ENCODE measurements around the gene FYN.

FYN gene

GRCh38 chr6:111710439-111710838 lies 162.8 kb downstream of the FYN start:
- no peak for DNase-seq
- WGBS (ENCODE audit: insufficient coverage): no CpG with 5 or more reads among the region's 2 CpGs
- Histone ChIP-seq H3K27ac (ENCODE audit: insufficient read depth in 1 of 2, low read depth in 1 of 2, low read length in 2 of 2, poor library complexity in 1 of 2, severe bottlenecking in 2 of 2) (no peak overlapping the region), H3K27me3 (replicated peaks in 2 of 5; ENCODE audit: control insufficient read depth in 4 of 5, insufficient read depth in 5 of 5, low read length in 4 of 5) (no peaks in the 10 kb centered on the region), H3K36me3 (ENCODE audit: control insufficient read depth in 4 of 4, insufficient read depth in 4 of 4, low read length in 3 of 4) (peaks cover 0 to 13% (median 2%) of the 10 kb centered on the region in 4 experiments), H3K9me3 (ENCODE audit: control extremely low read depth in 1 of 5, control insufficient read depth in 4 of 5, insufficient read depth in 2 of 5, low read depth in 1 of 5, low read length in 4 of 5) (no peaks in the 10 kb centered on the region), H3K4me3 (ENCODE audit: control insufficient read depth in 1 of 7, extremely low read depth in 1 of 7, insufficient read depth in 4 of 7, low read depth in 2 of 7, low read length in 6 of 7) (peak overlapping the region in 3 of 7 experiments; percentile 13 to 37 (median 33)), H3K4me1 (ENCODE audit: control extremely low read depth in 1 of 4, control insufficient read depth in 4 of 4, insufficient read depth in 4 of 4, low read length in 3 of 4) (peaks cover 0 to 3% (median 2%) of the 10 kb centered on the region in 4 experiments)
- CTCF ChIA-PET: interaction anchor here (0.6 to 7.1 kb wide), 22 partner anchors 11 to 598 kb away, joined by 3 to 107 read pairs (median 6); no protein-coding TSS in a partner anchor
- POLR2A ChIA-PET: no interaction called here

- no peaks in the 10 kb centered on the region for H3K9me3 ChIP-seq (ENCODE audit: control extremely low read depth in 1 of 5, control insufficient read depth in 4 of 5, insufficient read depth in 2 of 5, low read depth in 1 of 5, low read length in 4 of 5)
- no peaks in the 10 kb centered on the region for H3K27me3 ChIP-seq (replicated peaks in 2 of 5; ENCODE audit: control insufficient read depth in 4 of 5, insufficient read depth in 5 of 5, low read length in 4 of 5)
- WGBS (ENCODE audit: insufficient coverage): 78% methylated on average over 1 of the region's 5 CpGs
- peak overlapping the region in 4 of 7 experiments; percentile 13 to 59 (median 35) for H3K4me3 ChIP-seq (ENCODE audit: control insufficient read depth in 1 of 7, extremely low read depth in 1 of 7, insufficient read depth in 4 of 7, low read depth in 2 of 7, low read length in 6 of 7)
- peaks cover 0 to 3% (median 2%) of the 10 kb centered on the region in 4 experiments for H3K4me1 ChIP-seq (ENCODE audit: control extremely low read depth in 1 of 4, control insufficient read depth in 4 of 4, insufficient read depth in 4 of 4, low read length in 3 of 4)
- ChIA-PET CTCF (interaction anchor here (0.6 to 7.1 kb wide), 29 partner anchors 11 to 599 kb away, joined by 3 to 107 read pairs (median 5); no protein-coding TSS in a partner anchor), POLR2A (no interaction called here)
- DNase-seq: peak; percentile 72 to 84 (median 79)
- H3K36me3 ChIP-seq (ENCODE audit: control insufficient read depth in 4 of 4, insufficient read depth in 4 of 4, low read length in 3 of 4): peaks cover 0 to 13% (median 2%) of the 10 kb centered on the region in 4 experiments
- no peak overlapping the region for H3K27ac ChIP-seq (ENCODE audit: insufficient read depth in 1 of 2, low read depth in 1 of 2, low read length in 2 of 2, poor library complexity in 1 of 2, severe bottlenecking in 2 of 2)
Measured at GRCh38 chr6:111709615-111710398, 163.4 kb downstream of the FYN start.

GRCh38 chr6:111709201-111709600 lies 164.1 kb downstream of the FYN start:
- no peaks in the 10 kb centered on the region for H3K27me3 ChIP-seq (replicated peaks in 2 of 5; ENCODE audit: control insufficient read depth in 4 of 5, insufficient read depth in 5 of 5, low read length in 4 of 5)
- H3K27ac ChIP-seq (ENCODE audit: insufficient read depth in 1 of 2, low read depth in 1 of 2, low read length in 2 of 2, poor library complexity in 1 of 2, severe bottlenecking in 2 of 2): no peak overlapping the region
- H3K36me3 ChIP-seq (ENCODE audit: control insufficient read depth in 4 of 4, insufficient read depth in 4 of 4, low read length in 3 of 4): peaks cover 0 to 11% (median 2%) of the 10 kb centered on the region in 4 experiments
- CTCF ChIA-PET: interaction anchor here (0.6 to 7.1 kb wide), 19 partner anchors 10 to 454 kb away, joined by 3 to 107 read pairs (median 6); no protein-coding TSS in a partner anchor
- no peaks in the 10 kb centered on the region for H3K9me3 ChIP-seq (ENCODE audit: control extremely low read depth in 1 of 5, control insufficient read depth in 4 of 5, insufficient read depth in 2 of 5, low read depth in 1 of 5, low read length in 4 of 5)
- H3K4me3 ChIP-seq (ENCODE audit: control insufficient read depth in 1 of 7, extremely low read depth in 1 of 7, insufficient read depth in 4 of 7, low read depth in 2 of 7, low read length in 6 of 7): no peak overlapping the region
- H3K4me1 ChIP-seq (ENCODE audit: control extremely low read depth in 1 of 4, control insufficient read depth in 4 of 4, insufficient read depth in 4 of 4, low read length in 3 of 4): peaks cover 0 to 3% (median 2%) of the 10 kb centered on the region in 4 experiments
- POLR2A ChIA-PET: no interaction called here
- no peak for DNase-seq
- WGBS (ENCODE audit: insufficient coverage): 90% methylated on average over 2 of the region's 3 CpGs

- Histone ChIP-seq H3K27ac (ENCODE audit: insufficient read depth in 1 of 2, low read depth in 1 of 2, low read length in 2 of 2, poor library complexity in 1 of 2, severe bottlenecking in 2 of 2) (no peak overlapping the region), H3K4me1 (ENCODE audit: control extremely low read depth in 1 of 4, control insufficient read depth in 4 of 4, insufficient read depth in 4 of 4, low read length in 3 of 4) (peaks cover 0 to 3% (median 2%) of the 10 kb centered on the region in 4 experiments), H3K9me3 (ENCODE audit: control extremely low read depth in 1 of 5, control insufficient read depth in 4 of 5, insufficient read depth in 2 of 5, low read depth in 1 of 5, low read length in 4 of 5) (no peaks in the 10 kb centered on the region), H3K4me3 (ENCODE audit: control insufficient read depth in 1 of 7, extremely low read depth in 1 of 7, insufficient read depth in 4 of 7, low read depth in 2 of 7, low read length in 6 of 7) (no peak overlapping the region), H3K36me3 (ENCODE audit: control insufficient read depth in 4 of 4, insufficient read depth in 4 of 4, low read length in 3 of 4) (peaks cover 2 to 13% (median 6%) of the 10 kb centered on the region in 4 experiments), H3K27me3 (replicated peaks in 2 of 5; ENCODE audit: control insufficient read depth in 4 of 5, insufficient read depth in 5 of 5, low read length in 4 of 5) (no peaks in the 10 kb centered on the region)
- ChIA-PET POLR2A (no interaction called here), CTCF (interaction anchor here (1.4 to 7.1 kb wide), 8 partner anchors 8 to 343 kb away, joined by 4 to 107 read pairs (median 12); no protein-coding TSS in a partner anchor)
- WGBS (ENCODE audit: insufficient coverage): 100% methylated on average over 2 of the region's 4 CpGs
- DNase-seq: no peak
Measured at GRCh38 chr6:111707773-111708172, 165.5 kb downstream of the FYN start.

- Histone ChIP-seq H3K9me3 (ENCODE audit: control extremely low read depth in 1 of 5, control insufficient read depth in 4 of 5, insufficient read depth in 2 of 5, low read depth in 1 of 5, low read length in 4 of 5) (no peaks in the 10 kb centered on the region), H3K36me3 (ENCODE audit: control insufficient read depth in 4 of 4, insufficient read depth in 4 of 4, low read length in 3 of 4) (peaks cover 2 to 17% (median 6%) of the 10 kb centered on the region in 4 experiments), H3K27me3 (replicated peaks in 2 of 5; ENCODE audit: control insufficient read depth in 4 of 5, insufficient read depth in 5 of 5, low read length in 4 of 5) (no peaks in the 10 kb centered on the region), H3K27ac (ENCODE audit: insufficient read depth in 1 of 2, low read depth in 1 of 2, low read length in 2 of 2, poor library complexity in 1 of 2, severe bottlenecking in 2 of 2) (no peak overlapping the region), H3K4me3 (ENCODE audit: control insufficient read depth in 1 of 7, extremely low read depth in 1 of 7, insufficient read depth in 4 of 7, low read depth in 2 of 7, low read length in 6 of 7) (no peak overlapping the region), H3K4me1 (ENCODE audit: control extremely low read depth in 1 of 4, control insufficient read depth in 4 of 4, insufficient read depth in 4 of 4, low read length in 3 of 4) (peaks cover 0 to 3% (median 2%) of the 10 kb centered on the region in 4 experiments)
- POLR2A ChIA-PET: no interaction called here
- 100% methylated on average over 1 of the region's 2 CpGs for WGBS (ENCODE audit: insufficient coverage)
- CTCF ChIA-PET: interaction anchor here (7.1 kb wide), 1 partner anchor 335 kb away, joined by 107 read pairs; no protein-coding TSS in a partner anchor
- no peak for DNase-seq
Measured at GRCh38 chr6:111706841-111707391, 166.3 kb downstream of the FYN start.

GRCh38 chr6:111703723-111704122 lies 169.5 kb downstream of the FYN start:
- Histone ChIP-seq H3K27me3 (replicated peaks in 2 of 5; ENCODE audit: control insufficient read depth in 4 of 5, insufficient read depth in 5 of 5, low read length in 4 of 5) (no peaks in the 10 kb centered on the region), H3K4me1 (ENCODE audit: control extremely low read depth in 1 of 4, control insufficient read depth in 4 of 4, insufficient read depth in 4 of 4, low read length in 3 of 4) (peaks cover 0 to 4% (median 0%) of the 10 kb centered on the region in 4 experiments), H3K9me3 (ENCODE audit: control extremely low read depth in 1 of 5, control insufficient read depth in 4 of 5, insufficient read depth in 2 of 5, low read depth in 1 of 5, low read length in 4 of 5) (no peaks in the 10 kb centered on the region), H3K4me3 (ENCODE audit: control insufficient read depth in 1 of 7, extremely low read depth in 1 of 7, insufficient read depth in 4 of 7, low read depth in 2 of 7, low read length in 6 of 7) (no peak overlapping the region), H3K27ac (ENCODE audit: insufficient read depth in 1 of 2, low read depth in 1 of 2, low read length in 2 of 2, poor library complexity in 1 of 2, severe bottlenecking in 2 of 2) (no peak overlapping the region), H3K36me3 (ENCODE audit: control insufficient read depth in 4 of 4, insufficient read depth in 4 of 4, low read length in 3 of 4) (peaks cover 2 to 32% (median 8%) of the 10 kb centered on the region in 4 experiments)
- no peak for DNase-seq
- ChIA-PET CTCF (interaction anchor here (0.9 to 1.8 kb wide), 3 partner anchors 20 to 325 kb away, joined by 3 to 4 read pairs (median 3); no protein-coding TSS in a partner anchor), POLR2A (no interaction called here)
- WGBS (ENCODE audit: insufficient coverage): 96% methylated on average over 5 of the region's 7 CpGs

Data from common myeloid progenitor, CD34-positive (primary cell).